ENCODE results near the gene CELF2. TPM values are rescaled to one million over a fixed set of nuclear protein-coding genes. Genes with fewer than 3 reads are reported as not detected.
A peak's percentile ranks its signal among the peaks of the same experiment; 100 is the strongest.

CELF2 gene
- total and polyA plus RNA-seq, 2 donors from 2014 or later: 1.7 to 39.2 TPM

- H3K4me3 ChIP-seq (ENCODE audit: low read length in 3 of 3): no peak overlapping the region
- FAIRE-seq: no peak
- TF ChIP-seq, protein P1, sequence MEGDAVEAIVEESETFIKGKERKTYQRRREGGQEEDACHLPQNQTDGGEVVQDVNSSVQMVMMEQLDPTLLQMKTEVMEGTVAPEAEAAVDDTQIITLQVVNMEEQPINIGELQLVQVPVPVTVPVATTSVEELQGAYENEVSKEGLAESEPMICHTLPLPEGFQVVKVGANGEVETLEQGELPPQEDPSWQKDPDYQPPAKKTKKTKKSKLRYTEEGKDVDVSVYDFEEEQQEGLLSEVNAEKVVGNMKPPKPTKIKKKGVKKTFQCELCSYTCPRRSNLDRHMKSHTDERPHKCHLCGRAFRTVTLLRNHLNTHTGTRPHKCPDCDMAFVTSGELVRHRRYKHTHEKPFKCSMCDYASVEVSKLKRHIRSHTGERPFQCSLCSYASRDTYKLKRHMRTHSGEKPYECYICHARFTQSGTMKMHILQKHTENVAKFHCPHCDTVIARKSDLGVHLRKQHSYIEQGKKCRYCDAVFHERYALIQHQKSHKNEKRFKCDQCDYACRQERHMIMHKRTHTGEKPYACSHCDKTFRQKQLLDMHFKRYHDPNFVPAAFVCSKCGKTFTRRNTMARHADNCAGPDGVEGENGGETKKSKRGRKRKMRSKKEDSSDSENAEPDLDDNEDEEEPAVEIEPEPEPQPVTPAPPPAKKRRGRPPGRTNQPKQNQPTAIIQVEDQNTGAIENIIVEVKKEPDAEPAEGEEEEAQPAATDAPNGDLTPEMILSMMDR (IDR thresholded peaks at IDR 0.05; ENCODE audit: borderline replicate concordance, extremely low read depth, insufficient read depth): no peak
These were observed 67.9 kb downstream of the CELF2 start for GRCh38 chr10:11085545-11085944.

DNA sequence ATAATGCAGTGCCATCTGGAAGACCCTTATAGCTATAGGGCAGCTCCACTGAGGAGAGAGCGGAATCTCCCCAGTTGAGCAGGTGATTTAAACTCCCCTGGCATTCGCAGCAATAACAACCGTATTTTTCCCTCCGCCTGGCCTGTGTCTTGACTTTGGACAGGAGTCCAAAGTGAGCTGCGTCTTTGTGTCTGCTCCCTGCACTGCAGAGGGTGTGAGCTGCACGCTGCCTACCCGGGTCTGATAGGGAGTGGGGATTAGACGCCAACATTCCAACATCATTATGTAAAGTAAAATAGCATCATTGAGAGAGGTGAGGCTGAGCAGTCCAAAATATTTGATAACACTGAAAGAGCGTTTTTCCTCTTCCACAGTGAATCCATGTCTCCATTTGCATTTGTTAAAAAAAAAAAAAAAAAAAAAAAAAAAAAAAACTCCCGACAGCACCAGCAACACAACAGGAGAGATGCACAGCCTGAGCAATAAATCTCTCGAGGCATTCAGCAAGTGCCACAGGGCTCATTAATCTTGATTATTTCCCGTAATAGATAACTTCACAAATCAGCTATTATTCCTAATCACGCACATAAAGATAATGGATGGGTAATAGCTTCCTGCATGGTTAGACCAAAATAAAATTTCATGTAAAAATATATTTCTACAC lies 68.6 kb downstream of the CELF2 start:
- no peak overlapping the region for H3K9ac ChIP-seq (ENCODE audit: low read length in 3 of 3)
- intact Hi-C loops (cut with DNase I): no loop called here
- no peak overlapping the region for H3K4me3 ChIP-seq (ENCODE audit: low read length in 3 of 3)
- no peaks in the 10 kb centered on the region for H3K9me3 ChIP-seq (ENCODE audit: control insufficient read depth in 2 of 3, insufficient read depth in 1 of 3, low read length in 3 of 3)
- H3K27ac ChIP-seq (ENCODE audit: low read depth in 2 of 2, low read length in 2 of 2): no peak overlapping the region
- DNase-seq (peak in 4 of 5 donors; percentile 52 to 68 (median 64)), FAIRE-seq (no peak)
- no peaks in the 10 kb centered on the region for H3K36me3 ChIP-seq (ENCODE audit: control insufficient read depth in 2 of 3, insufficient read depth in 3 of 3, low read length in 3 of 3)
- no peaks in the 10 kb centered on the region for H3K27me3 ChIP-seq (ENCODE audit: control insufficient read depth, insufficient read depth, low read length)
- TF ChIP-seq, protein P1 (IDR thresholded peaks at IDR 0.05; ENCODE audit: borderline replicate concordance, extremely low read depth, insufficient read depth): no peak
- no peaks in the 10 kb centered on the region for H3K4me1 ChIP-seq (ENCODE audit: control insufficient read depth in 2 of 3, insufficient read depth in 2 of 3, low read depth in 1 of 3, low read length in 3 of 3)

More at GRCh38 chr10:11085545-11085944, 67.9 kb downstream of the CELF2 start:
- no peak overlapping the region for H3K27ac ChIP-seq (ENCODE audit: low read depth in 2 of 2, low read length in 2 of 2)
- H3K9ac ChIP-seq (ENCODE audit: low read length in 3 of 3): no peak overlapping the region
- H3K4me1 ChIP-seq (ENCODE audit: control insufficient read depth in 2 of 3, insufficient read depth in 2 of 3, low read depth in 1 of 3, low read length in 3 of 3): no peaks in the 10 kb centered on the region
- intact Hi-C loops (cut with DNase I): no loop called here
- no peak for DNase-seq
- no peaks in the 10 kb centered on the region for H3K36me3 ChIP-seq (ENCODE audit: control insufficient read depth in 2 of 3, insufficient read depth in 3 of 3, low read length in 3 of 3)
- H3K9me3 ChIP-seq (ENCODE audit: control insufficient read depth in 2 of 3, insufficient read depth in 1 of 3, low read length in 3 of 3): no peaks in the 10 kb centered on the region
- H3K27me3 ChIP-seq (ENCODE audit: control insufficient read depth, insufficient read depth, low read length): no peaks in the 10 kb centered on the region

- DNase-seq: no peak
- TF ChIP-seq, protein P1 (IDR thresholded peaks at IDR 0.05; ENCODE audit: borderline replicate concordance, extremely low read depth, insufficient read depth): no peak
- intact Hi-C loops (cut with DNase I): no loop called here
- Histone ChIP-seq H3K9me3 (ENCODE audit: control insufficient read depth in 2 of 3, insufficient read depth in 1 of 3, low read length in 3 of 3) (no peaks in the 10 kb centered on the region), H3K27ac (ENCODE audit: low read depth in 2 of 2, low read length in 2 of 2) (no peak overlapping the region), H3K4me1 (ENCODE audit: control insufficient read depth in 2 of 3, insufficient read depth in 2 of 3, low read depth in 1 of 3, low read length in 3 of 3) (no peaks in the 10 kb centered on the region), H3K27me3 (ENCODE audit: control insufficient read depth, insufficient read depth, low read length) (no peaks in the 10 kb centered on the region), H3K36me3 (ENCODE audit: control insufficient read depth in 2 of 3, insufficient read depth in 3 of 3, low read length in 3 of 3) (no peaks in the 10 kb centered on the region), H3K4me3 (ENCODE audit: low read length in 3 of 3) (no peak overlapping the region), H3K9ac (ENCODE audit: low read length in 3 of 3) (no peak overlapping the region)
- no peak for FAIRE-seq
These were observed 69.7 kb downstream of the CELF2 start for GRCh38 chr10:11087372-11087771.

GRCh38 chr10:11088709-11089108 lies 71.0 kb downstream of the CELF2 start:
- H3K9me3 ChIP-seq (ENCODE audit: control insufficient read depth in 2 of 3, insufficient read depth in 1 of 3, low read length in 3 of 3): no peaks in the 10 kb centered on the region
- no peaks in the 10 kb centered on the region for H3K36me3 ChIP-seq (ENCODE audit: control insufficient read depth in 2 of 3, insufficient read depth in 3 of 3, low read length in 3 of 3)
- intact Hi-C loops (cut with DNase I): no loop called here
- DNase-seq (no peak), FAIRE-seq (no peak)
- H3K27me3 ChIP-seq (ENCODE audit: control insufficient read depth, insufficient read depth, low read length): no peaks in the 10 kb centered on the region
- no peak overlapping the region for H3K4me3 ChIP-seq (ENCODE audit: low read length in 3 of 3)
- H3K27ac ChIP-seq (ENCODE audit: low read depth in 2 of 2, low read length in 2 of 2): no peak overlapping the region
- no peak overlapping the region for H3K9ac ChIP-seq (ENCODE audit: low read length in 3 of 3)
- no peaks in the 10 kb centered on the region for H3K4me1 ChIP-seq (ENCODE audit: control insufficient read depth in 2 of 3, insufficient read depth in 2 of 3, low read depth in 1 of 3, low read length in 3 of 3)
- TF ChIP-seq, protein P1 (IDR thresholded peaks at IDR 0.05; ENCODE audit: borderline replicate concordance, extremely low read depth, insufficient read depth): no peak

Measured in kidney (tissue), 14 donors.